ENCODE results near the gene MED29.

MED29 gene

DNA sequence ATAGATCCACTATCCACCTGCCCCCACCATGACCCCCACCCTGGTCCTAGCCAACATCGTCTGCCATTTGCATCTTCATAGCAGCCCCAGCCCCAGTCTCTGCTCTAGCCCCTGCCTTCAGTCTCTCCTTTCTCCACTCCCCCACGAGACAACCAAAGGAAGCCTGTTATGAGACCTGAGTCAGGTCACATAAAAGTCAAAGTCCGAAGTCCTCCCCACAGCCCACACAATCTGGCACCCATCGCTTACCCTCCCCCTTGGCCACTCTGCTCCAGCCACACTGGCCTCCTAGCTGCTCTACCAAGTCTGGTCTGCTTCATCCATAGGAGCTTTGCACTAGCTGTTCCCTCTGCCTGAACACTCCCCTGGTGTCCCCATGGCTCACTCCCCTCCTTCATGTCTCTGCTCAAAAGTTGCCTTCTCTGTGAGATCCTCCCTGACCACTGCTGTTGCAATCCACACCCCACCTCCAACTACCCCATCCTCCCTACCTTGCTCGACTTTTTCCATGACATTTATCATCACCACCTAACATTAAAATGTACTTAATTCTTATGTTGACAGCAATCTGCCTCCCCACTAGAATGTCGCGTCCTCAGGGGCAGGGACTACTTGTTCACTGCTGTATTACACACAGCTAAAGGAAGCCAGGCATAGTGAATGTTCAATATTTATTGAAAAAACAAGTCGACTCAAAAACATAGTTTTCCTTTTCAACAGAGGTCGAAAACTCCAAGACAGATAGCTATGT lies 20.1 kb downstream of the MED29 start:
- DNase-seq (ENCODE audit: low read depth) = no peak

- DNase-seq (ENCODE audit: low read depth) = peak; percentile 81
Measured at GRCh38 chr19:39411832-39412099, 20.6 kb downstream of the MED29 start.

- peak; percentile 94 for DNase-seq (ENCODE audit: low read depth)
Measured at GRCh38 chr19:39412100-39412866, 21.1 kb downstream of the MED29 start, which contains the start of gene PLEKHG2. Gene PLEKHG2, plus strand, starts transcription at chr19:39412669. Its CDS starts 1,418 bp downstream, at chr19:39414087.

DNA sequence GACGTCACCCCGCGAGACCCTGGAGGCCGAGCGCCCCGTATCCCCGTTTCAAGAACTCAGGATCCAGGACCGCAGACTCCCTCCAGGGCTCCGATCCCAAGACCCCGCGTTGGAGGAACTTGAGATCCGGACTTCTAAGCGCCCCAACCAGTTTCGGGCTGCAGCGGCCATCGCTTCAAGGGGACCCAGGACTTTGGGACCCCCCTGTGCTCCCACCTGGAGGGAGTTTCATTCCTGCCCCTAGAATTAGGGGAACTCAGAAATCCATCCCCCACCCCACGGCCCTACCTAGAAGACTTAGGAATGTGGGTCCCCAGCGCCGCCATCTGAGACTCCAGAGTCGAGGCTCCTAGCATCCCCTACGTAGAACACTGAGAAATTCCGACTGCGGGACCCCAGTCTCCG lies 21.7 kb downstream of the MED29 start:
- no peak for DNase-seq (ENCODE audit: low read depth)

- no peak for DNase-seq (ENCODE audit: low read depth)
Measured at GRCh38 chr19:39413272-39413910, 22.2 kb downstream of the MED29 start.

GRCh38 chr19:39413911-39414608 lies 22.9 kb downstream of the MED29 start:
- no peak for DNase-seq (ENCODE audit: low read depth)

DNA sequence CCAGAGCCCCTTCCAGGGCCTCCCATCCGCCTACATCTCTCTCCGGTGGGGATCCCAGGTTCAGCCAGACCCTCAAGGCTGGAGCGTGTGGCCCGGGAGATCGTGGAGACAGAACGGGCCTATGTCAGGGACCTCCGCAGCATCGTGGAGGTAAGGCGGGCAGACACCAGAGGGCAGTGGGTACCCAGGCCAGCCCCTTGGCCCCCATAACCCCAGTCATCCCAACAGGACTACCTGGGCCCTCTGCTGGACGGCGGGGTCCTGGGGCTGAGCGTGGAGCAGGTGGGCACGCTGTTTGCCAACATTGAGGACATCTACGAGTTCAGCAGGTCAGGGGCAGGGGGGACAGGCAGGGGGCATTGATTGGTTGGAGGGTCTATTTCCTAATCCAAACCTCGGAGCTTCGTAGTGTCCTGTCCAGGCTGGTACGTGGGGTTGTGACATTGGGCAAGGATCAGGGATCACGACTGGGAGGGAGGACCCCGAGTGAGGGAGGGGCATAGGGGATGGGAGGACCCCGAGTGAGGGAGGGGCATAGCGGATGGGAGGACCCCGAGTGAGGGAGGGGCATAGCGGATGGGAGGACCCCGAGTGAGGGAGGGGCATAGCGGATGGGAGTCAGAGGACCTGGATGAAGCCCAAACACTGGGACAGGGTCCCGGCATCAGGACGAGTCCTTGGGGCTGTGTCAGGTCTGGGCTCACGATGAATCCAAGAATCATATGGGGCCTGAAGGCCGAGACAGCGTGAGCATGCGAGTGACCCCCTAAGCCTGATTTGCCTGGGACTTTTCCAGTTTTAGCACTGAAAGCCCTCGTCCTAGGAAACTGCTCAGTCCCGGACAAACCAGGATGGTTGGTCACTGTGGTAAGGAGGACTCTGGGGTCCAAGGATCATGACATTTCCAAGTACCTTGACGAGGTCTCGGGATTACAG lies 24.2 kb downstream of the MED29 start:
- no peak for DNase-seq (ENCODE audit: low read depth)

DNA sequence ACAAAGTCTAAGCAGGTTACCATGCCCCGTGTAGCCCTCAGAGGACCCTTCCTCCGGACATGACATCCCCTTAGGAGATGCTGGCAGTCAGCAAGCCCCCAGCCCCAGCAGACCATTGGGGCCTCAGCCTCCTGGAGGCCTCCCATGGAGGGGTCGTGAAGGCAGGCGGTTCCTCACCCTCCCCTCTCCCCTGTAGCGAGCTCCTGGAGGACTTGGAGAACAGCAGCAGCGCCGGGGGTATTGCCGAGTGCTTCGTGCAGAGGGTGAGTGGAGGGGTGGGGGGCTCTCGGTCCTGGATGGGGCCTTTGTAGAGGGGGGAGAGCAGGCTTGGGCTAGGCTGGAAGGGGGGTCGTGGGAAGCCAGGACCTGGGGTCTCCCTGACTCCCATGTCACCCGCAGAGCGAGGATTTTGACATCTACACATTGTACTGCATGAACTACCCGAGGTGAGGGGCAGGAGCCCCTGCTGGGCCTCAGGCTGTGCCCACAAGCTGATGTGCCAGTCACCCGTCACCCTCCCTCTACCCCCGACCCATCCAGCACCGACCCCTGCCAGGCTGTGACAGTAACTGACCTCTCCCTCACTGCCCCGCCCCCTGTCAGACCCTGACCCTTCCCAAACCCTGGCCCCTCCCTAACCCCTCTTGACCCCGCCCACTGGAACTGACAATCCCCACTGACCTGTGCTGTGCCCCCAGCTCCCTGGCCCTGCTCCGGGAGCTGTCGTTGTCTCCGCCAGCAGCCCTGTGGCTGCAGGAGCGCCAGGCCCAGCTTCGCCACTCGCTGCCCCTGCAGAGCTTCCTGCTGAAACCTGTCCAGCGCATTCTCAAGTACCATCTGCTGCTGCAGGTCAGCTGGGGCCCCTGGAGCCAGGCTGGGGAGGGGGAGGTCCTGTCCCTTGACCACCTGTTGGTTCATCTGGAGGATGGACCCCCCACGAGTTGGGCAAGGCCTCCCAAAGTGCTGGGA lies 25.3 kb downstream of the MED29 start:
- no peak for DNase-seq (ENCODE audit: low read depth)

GRCh38 chr19:39417463-39418181 lies 26.4 kb downstream of the MED29 start:
- no peak for DNase-seq (ENCODE audit: low read depth)

- DNase-seq (ENCODE audit: low read depth) = no peak
Measured at GRCh38 chr19:39419003-39419402, 27.8 kb downstream of the MED29 start.

DNA sequence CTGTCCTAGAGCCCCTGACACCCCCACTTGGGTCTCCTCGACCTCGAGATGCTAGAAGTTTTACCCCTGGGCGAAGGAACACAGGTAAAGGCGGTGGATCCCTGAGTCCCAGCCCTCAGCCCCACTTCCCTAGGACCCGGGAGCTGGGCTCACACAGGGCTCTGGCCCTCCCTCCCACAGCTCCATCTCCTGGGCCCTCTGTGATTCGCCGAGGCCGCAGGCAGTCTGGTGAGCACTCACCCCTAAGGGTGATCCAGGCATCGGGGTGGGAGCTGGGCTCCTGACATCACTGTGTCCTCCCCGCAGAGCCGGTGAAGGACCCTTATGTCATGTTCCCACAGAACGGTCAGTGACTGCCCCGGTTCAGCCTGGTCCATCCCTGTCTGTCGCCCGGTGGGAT lies 29.6 kb downstream of the MED29 start:
- DNase-seq (ENCODE audit: low read depth) = no peak

DNA sequence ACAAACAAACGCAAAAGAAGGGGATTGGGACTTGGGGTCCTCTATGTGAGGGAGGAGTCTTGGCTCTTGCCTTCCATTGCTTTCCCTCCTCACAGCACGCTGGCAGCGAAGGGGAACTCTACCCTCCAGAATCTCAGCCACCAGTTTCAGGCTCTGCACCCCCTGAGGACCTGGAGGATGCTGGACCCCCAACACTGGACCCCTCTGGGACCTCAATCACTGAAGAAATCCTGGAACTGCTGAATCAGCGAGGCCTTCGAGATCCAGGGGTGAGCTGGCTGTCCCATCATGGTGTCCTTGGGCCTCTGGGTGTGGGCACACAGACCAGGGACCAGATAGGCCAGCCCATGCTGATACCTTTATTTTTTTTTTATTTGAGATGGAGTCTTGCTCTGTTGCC lies 30.8 kb downstream of the MED29 start:
- DNase-seq (ENCODE audit: low read depth) = no peak

DNA sequence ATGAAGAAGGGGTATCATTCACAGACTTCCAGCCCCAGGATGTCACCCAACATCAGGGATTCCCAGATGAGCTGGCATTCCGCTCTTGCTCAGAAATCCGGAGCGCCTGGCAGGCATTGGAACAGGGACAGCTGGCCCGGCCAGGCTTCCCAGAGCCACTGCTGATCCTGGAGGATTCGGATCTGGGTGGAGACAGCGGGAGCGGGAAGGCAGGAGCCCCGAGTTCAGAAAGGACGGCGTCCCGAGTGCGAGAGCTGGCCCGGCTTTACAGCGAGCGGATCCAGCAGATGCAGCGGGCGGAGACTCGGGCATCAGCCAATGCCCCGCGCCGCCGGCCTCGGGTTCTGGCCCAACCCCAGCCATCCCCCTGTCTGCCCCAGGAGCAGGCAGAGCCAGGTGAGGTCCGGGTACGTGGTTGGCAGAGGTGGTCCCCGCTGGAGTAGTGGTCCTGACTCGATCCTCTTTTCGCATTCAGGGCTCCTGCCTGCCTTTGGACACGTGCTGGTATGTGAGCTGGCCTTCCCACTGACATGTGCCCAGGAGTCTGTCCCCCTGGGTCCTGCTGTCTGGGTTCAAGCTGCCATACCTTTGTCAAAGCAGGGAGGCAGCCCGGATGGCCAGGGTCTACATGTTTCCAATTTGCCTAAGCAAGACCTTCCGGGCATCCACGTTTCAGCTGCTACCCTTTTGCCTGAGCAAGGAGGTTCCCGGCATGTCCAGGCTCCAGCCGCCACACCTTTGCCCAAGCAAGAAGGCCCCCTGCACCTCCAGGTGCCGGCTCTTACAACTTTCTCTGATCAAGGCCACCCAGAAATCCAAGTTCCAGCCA lies 32.3 kb downstream of the MED29 start:
- no peak for DNase-seq (ENCODE audit: low read depth)

DNA sequence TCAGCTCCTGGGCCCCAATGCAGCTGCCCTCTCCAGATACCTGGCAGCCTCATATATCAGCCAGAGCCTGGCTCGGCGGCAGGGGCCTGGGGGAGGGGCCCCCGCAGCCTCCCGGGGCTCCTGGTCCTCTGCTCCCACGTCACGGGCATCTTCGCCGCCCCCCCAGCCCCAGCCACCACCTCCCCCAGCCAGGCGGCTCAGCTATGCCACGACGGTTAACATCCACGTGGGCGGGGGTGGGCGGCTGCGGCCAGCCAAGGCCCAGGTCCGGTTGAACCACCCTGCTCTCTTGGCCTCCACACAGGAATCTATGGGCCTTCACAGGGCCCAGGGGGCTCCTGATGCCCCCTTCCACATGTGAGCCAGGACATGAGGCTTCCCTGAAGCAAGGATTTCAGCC lies 33.8 kb downstream of the MED29 start:
- DNase-seq (ENCODE audit: low read depth) = no peak

DNA sequence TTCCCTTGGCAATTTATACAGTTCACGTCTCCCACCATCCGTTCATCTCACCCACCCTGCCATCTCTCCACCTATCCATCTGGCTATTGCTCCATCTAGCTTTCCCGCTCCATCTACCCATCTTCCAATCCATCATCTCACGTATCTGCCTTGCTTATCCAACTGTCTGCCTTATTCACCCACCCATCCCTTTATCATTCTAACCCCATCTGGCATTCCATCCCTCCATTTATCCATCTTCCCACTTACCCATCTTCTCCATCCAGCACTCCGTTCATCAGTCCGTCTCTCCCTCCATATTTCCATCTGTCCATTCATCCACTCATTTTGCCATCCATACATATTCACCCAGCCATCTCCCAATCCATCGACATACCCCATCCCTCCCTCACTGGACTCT lies 34.6 kb downstream of the MED29 start:
- no peak for DNase-seq (ENCODE audit: low read depth)

DNA sequence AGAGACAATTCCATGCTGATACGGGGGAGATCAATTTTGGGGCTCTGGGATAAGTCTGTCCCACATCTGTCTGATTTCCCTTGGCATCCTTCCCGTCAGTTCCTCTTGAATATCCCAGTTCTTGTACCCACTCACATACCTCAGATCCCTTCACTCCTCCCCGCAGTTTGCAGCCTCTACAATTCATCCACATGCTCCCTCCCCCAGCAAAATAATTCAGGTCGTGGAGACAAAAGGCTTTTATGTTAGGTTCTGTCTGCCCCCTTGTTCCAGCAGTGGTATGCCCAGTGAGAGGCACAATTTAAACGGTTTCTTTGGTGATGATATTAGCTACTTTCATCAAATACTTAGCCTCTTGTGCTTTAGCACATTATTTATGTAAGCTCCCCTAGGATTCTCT lies 35.0 kb downstream of the MED29 start:
- DNase-seq (ENCODE audit: low read depth) = no peak

DNA sequence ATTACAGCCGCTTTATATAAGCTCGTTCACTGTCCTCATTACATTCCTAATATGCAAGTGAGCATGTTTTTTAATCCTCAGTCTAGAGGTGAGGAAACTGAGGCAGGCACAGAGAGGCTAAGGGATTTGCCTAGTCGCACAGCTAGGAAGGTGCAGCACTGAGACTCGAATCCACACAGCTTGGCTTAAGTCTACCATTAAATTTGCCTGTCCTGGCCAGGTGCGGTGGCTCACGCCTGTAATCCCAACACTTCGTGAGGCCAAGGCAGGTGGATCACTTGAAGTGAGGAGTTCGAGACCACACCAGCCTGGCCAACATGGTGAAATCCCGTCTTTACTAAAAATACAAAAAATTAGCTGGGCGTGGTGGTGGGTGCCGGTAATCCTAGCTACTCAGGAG lies 36.5 kb downstream of the MED29 start:
- no peak for DNase-seq (ENCODE audit: low read depth)

DNA sequence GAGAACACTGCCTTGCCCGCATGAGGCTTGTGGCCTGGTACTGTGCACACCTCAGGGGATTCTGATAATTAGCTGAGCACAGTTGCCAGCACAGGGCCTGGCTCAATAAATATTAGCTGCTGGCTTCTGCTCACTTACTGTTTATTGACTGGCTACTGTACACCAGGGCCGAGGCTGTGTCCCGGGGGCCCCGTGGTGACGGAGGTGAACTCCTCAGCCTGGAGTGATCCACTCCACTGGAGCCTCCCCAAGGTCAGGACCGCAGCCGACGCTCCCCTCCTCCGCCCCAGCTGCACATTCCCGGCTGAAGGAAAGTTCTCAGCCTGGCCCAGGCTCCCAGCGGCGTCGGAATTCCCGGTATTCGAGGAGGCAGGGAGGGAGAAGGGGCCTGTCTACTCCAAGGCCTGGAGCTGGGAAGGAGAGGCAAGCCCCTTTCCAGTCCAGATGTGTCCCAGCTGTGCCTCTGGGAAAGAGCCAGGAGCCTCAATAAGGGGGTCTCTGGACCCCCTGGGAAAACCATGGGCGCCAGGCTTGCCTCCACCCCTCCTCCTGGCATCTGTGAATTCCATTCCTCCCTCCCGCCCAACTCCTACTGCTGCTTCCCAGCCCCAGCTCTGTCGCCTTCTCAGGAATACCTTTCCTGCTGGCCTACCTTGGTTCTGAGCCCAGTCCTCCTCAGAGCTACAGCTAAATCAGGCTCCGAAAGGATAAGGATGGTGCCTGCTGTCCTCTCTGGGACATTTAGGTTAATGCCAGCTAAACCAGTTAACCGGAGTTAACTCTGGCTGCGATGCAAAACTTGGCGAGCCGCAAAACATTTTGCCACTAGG lies 37.3 kb downstream of the MED29 start:
- no peak for DNase-seq (ENCODE audit: low read depth)
